T-helper 1 cell (primary cell): ENCODE measurements around the gene ATXN1.

Experiments used
- DNase-seq, 5 donors: peaks; one replicate each; pipeline ENCODE4 v3.0.0-alpha.2; 2012 to 2020

The ATXN1 gene

DNA sequence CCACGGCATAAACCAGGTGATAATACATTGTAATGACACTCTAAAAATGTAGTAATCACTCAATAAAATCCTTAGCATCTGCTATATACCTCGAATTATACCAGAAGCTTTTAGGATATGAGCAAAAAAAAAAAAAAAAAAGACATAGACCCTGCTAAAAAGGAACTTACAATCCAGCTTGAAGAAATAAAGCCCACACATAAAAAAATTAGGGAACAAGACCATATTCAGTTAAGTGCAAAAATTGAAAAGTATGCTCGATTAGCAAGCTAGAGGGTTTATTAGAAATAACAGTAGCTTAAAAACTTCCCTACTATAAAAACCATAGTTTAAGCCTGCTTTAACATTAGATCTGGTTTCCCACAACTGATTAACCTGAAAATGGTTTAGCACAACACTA is 387.2 kb downstream of the ATXN1 start:
- no peak for DNase-seq

DNA sequence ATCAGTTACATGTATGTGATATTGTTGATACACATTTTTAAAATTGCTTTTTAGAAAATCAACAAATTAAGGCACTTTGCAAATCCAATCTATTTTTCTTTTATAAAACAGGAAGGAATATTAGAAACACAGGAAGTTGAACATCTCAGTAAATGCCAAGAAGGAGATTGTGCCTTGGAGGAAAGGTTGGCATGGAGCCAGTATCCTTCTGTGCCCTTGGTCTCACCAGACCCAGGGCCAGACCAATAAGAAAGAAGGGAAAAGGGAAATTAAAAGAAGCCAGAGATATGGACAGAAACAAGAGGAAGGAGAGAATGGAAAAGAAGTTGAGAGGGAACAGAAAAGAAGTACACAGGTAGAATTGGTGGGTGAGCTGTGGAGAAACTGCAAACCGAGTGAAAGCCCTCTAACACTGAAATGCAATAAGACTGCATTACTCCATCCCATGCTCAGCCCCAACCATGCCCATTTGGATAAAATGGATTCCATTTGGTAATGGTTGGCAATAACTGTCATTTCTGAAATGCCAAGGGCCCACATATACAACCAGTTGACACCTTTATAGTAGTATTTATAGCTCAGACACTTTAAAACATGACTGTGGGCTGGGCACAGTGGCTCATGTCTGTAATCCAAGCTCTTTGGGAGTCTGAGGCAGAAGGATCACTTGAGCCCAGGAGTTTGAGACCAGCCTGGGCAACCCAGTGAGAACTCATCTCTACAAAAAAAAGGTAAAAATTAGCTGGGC is 389.1 kb downstream of the ATXN1 start:
- no peak for DNase-seq

DNA sequence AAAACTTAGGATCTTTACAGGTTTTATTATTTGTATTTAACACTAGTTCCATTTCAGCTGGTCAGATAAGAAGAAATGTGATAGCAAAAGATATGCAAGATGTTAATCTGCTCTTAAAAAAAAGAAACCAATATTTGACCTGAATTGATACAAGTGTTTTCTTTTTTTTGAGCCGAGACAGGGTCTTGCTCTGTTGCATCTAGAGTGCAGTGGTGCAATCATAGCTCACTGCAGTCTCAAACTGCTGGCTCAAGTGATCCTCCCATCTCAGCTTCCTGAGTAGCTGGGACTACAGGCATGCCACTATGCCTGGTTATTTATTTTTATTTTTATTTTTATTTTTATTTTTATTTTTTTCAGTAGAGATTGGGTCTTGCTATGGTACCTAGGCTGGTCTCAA is 389.9 kb downstream of the ATXN1 start:
- DNase-seq: no peak

DNA sequence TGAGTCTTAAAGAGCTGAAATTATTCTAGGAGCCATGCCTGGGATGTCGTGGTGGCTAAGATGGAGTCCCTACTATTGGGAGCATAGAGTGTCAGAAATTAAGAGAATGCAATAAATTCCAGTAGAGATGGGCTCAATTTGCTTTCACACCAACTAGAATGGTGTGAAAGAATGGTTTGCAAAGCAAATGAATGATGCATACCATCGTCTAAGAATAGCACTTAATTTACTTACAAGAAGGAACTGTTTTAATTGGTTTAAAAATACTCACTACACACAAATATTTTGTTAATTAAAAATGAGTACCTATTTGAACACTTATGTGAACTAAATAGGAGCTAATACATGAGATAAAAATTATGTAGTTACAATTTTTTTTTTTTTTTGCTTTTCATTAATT is 390.3 kb downstream of the ATXN1 start:
- DNase-seq: no peak

DNA sequence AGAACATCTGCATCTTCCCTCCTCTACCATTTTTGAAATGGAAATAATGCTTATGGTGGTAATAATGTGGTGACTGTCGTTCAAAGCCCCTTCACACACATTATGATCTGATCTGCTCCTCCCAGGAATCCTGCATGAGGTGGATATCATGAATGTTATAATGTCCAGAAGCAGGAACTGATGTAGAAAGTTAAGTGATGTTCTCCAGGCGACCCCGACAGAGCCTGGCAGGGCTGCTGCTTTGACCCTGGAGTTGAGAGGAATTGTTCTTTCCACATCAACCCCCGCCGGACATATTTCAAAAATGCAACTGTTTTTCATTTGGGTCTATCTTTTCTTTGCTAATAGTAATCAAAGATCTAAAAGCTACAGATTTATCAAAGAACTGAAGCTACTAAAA is 391.3 kb downstream of the ATXN1 start:
- DNase-seq: no peak

DNA sequence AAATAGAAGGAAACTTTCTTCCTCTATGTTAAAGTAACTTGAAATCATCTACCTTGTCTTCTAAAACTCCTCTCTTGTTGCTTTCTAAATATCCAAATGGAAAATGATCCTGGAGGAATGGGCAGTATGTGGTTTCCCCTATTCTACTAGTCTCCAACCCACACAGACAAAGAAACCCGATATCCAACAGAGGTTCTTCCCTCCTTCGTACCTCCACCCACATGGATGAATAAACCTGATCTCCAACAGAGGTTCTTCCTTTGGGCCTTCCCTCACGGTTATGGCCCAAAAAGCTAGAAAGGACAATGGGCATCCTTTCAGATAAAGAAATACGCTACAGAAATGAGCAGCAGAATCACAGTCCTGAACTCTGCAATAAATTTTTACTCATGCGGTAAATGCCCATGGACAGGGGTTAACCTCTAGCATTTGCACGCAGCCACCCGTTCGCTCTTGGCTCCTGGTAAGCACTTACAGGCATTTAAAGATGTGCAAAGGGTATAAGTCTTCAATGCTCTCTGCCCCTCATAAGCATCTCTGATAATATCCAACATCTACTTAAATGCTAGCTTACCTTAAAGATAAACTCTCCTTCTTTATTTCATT is 392.0 kb downstream of the ATXN1 start:
- DNase-seq: no peak

DNA sequence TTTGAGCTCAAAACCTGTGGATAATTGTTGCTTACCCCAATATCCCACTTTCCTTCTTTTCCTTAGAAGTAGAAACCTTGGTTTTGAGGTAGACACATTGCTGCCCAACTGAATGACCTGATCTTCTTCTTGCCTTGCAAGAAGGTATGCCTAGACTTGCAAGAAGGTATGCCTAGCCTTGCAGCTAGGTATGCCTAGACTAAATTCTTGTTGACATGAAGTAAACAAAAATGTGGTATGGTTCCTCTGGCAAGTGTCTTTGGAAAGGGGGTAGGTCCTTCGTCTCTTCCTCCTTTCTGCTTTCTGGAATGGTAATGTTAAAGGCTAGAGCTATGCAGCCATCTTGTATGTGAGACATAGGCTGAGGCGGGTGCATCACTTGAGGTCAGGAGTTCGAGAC is 393.7 kb downstream of the ATXN1 start:
- DNase-seq: no peak

DNA sequence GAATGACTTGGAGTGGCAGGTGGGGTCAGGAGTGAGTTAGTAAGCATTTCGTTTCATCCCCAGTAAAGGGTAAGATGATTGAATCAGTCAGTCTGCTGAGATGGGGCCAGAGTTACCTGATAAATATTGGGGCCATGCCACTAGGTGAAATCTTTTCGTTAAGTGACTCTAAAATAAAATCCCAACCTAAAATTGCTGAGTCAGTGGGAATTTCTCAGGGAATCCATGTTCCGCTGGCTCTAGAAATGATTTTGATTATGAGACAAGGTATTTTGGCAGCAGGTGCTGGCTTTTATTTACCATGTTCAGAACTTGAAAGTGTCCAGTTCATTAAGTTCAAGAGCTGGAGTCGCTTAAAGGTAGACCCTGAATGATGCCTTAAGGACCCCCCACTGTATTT is 397.5 kb downstream of the ATXN1 start:
- no peak for DNase-seq

DNA sequence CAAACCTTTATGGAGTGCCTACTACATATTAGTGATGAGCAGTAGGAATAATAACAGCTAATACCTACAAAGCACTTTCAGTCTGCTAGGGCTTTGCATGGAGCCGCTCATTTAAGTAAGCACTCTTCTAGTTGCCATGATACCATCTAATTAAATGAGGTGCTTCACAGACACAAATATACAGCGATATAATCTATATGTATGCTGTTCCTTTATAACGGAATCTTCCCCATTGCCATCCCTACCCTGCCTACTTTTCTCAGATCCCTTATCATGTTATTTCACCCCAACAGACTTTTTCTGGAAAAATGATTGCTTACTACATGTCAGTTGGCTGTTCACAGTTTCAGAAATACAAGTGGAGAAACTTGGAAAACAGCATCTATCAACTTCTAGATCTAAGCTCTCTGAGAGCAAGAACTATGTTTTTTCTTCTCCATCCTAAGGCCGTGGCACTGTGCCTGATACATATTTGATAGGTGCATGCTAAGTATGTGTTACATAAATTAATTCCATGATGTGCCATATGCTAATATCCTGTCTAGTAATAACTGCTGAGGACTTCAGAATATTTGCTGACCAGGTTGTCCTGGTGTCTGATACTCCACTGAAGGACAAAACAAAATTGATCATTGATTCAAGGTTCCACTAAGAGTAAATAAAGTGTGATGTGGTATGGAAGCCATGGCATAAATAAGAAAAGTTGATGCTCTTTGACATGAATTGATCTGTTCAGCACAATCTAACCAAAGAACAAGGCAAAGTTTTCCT is 398.3 kb downstream of the ATXN1 start:
- DNase-seq: no peak

DNA sequence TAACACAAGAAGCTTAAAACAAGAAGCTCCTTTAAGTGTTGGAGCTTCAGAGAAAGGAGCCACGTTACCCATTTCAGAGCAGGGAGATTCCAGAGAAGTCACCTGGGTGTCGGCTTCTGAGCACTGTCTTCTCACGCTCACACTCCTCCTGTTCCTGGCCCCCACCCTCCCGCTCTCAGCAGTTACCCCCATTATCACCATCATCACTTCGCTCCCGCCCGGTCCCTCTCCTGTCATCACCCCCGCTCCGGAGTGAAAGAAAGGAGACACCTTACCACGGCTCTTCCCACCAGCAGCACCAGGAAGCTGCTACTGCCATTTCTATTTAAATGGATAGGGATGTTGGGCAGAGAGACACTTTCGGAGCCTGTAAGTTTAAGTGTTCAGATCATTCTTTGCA is 399.0 kb downstream of the ATXN1 start:
- no peak for DNase-seq

DNA sequence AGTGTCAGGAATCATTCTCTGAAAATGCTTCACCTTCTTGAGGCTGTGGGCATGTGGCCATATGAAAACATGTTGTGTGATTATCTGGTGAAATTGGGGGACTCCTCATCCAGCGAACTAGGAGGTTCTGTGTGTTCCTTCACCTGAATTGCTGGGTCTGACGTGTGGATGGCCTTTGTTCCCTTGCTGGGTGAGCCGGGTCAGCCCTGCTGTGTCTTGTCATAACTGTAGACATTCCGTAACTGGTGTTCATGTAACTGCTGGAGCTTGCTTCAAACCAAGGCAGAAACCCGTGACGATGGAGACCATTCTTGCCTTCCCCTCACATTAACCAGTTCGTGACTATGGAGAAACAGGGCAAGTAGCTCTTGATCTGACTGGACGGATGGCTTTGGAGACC is 399.4 kb downstream of the ATXN1 start:
- no peak for DNase-seq

DNA sequence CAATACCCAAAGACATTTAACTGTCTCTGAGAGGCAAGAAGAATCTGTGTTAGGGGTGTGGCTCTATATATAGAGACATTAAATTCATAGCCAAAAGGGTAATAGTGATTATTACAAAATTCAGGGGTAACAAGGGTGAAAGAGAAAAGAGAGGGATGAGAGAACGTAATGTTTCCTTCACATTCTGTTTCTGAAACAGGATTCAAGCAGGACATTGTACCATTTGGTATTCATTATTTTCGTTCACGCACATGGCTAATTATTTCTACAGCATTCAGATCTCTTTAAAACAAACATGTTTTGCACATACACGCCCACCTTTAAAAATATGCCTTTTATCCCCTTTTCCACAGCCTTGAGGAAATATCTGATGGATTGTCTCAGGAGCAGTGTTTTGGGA is 400.1 kb downstream of the ATXN1 start:
- DNase-seq: no peak

DNA sequence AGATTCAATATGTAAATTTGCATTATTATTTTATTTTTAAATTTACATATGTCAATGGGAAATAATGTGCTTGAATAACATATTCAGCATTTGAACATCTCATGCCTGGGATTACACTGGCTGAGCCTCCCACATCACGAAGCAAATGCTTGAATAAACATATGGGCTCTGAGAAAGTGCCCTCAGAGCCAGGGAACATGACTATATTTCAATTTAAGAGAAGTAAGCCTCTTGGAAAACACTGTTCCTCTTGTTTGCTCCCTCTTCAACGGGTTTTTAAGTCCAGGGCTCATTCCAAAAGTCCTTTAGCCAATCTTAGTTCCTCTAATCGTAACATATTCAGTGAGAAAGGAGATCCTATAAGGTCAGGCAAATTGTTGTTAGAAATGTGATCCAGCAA is 400.9 kb downstream of the ATXN1 start:
- no peak for DNase-seq

DNA sequence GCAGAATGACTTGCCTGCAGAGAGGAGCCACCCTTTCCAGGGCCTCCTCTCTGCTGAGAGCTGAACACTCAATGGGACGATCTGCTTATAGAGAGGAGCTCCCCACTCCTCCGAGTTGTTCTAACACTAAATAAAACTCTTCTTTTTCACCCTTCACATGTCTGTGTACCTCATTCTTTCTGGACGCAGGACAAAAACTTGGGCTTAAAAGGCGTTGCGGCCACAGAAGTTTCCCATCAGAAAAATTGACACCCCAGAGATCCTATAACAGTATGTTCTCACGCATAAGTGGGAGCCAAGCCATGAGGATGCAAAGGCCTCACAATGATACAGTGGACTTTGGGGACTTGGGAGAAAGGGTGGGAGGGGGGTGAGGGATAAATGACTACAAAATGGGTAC is 401.7 kb downstream of the ATXN1 start:
- DNase-seq: no peak

DNA sequence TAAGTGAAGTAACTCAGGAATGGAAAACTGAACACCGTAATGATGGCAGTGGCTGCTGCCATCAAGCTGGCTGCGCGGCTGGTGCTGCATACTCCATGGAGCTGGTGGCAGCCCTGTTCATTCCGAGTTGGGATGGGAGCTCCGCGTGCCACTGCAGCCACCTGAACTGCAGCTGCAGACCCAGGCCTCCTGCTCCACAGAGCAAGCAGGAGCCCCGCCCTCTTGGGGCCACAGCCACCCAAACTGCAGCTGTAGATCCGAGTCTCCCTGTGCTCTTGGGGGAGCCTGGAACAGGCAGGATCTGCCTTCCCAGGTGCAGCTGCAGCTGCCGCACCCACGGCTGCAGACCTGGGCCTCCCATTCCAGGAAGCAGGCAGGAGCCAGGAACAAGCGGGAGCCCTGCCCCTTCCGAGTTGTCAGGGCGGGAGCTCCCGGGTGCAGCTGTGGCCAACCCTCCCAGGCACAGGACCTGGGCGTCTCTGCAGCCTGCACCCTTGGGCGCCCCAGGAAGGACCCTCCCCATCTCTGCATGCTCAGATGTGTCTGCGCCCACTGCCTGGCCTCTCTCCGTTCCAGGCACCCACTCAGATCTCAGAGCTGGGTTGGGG is 402.6 kb downstream of the ATXN1 start:
- no peak for DNase-seq

DNA sequence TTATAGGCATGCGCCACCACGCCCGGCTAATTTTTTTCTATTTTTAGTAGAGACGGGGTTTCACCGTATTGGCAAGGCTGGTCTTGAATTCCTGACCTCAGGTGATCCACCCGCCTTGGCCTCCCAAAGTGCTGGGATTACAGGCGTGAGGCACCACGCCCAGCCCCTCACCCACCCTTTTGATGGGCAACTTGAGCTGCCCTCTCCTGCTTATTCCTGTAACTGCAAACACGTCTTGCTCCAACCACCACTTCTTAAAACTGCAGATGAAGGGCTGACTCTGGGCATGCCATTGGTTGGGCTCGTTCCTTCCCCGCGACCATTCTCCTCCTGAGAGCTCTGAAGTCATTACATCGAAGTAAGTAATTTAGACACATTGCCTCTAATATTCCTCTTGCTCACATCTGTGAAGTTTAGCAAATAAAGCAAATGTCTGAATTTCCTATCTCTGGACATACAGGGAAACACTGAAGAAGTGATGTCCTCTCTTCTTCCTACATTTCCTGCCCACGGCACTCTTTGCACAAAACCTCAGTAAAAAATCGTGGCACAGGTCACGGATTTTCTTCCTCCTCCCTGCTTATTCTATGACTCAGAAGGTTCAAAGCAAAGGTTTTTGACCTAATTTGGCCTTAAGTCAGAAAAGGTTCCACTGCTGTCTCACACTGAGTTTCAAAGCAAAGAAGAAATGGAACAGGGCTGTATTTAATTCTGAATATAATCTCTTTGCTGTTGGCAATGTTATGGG is 405.4 kb downstream of the ATXN1 start:
- no peak for DNase-seq

DNA sequence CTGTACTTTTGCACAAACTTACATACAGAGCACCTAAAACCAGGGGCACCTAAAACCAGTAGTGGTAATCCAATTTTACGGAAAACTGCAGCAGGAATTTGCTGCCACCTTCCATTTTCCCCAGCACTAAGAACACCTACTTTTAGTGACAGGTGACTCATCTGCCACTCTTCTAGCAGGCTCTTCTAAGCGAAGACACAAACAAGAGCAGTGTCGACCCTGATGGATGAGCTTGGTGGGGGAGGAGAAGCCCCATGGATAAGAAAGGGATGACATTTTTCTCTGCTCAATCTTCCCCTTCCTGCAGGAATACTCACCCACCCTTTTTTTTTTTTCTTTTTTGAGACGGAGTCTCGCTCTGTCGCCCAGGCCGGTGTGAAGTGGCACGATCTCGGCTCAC is 406.0 kb downstream of the ATXN1 start:
- no peak for DNase-seq

DNA sequence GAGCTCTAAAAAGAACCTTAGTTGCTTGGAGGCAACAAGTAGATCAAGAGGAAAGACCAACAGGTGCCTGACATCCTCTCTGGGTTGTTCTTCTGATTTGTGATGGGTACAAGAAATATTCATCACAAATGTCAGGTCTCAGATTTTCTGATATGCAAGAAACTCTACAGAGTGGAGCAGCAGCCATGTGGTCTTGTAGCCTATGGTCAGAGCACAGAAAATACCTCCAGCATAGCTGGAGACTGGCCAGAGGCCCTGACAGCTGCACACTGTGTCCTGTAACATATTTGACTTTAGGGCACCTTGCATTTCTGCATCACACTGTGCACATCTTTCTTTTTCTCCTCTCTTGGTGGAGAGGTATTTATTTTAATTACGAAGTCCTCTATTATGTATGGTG is 406.6 kb downstream of the ATXN1 start:
- no peak for DNase-seq

DNA sequence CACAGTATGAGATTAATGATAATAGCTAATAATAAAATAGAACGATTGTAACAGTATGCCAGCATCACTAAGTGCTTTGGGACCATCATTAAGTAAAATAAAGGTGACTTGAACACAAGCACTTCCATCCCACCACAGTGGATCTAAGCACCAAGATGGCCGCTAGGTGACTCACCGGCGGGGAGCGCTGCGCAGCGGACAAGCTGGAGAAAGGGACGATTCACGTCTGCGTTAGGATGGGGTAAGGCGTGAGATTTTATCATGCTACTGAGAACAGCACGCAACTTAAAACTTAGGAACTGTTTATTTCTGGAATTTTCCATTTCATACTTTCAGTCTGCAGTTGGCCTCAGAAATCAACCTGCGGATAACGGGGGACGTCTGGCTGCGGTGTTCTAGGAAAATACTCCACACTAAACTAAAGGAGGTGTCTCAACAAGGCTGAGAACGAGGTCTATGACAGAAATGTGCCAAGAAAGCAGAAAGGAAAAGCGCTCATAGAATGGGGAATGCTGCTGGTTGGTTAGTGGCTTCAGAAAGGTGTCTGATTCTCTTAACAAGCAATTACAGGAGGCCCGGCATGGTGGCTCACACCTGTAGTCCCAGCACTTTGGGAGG is 408.3 kb downstream of the ATXN1 start:
- no peak for DNase-seq

DNA sequence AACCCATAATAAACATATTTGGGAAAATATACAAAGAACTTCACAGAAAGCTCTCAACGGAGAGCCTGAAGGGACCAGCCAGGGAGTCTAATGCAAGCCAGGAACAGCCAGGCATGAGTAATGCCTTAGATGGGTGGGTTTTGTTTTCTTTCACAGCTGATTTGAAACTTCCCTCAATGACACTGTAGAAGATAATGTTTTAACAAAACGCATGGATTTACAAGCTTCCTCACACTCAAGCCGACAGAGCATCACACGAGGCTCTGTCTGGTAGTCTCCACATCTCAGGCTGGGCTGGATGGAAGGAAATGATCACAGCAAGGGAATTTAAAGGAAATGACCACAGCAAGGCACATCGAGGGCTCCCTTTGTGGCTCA is 409.0 kb downstream of the ATXN1 start:
- no peak for DNase-seq

DNA sequence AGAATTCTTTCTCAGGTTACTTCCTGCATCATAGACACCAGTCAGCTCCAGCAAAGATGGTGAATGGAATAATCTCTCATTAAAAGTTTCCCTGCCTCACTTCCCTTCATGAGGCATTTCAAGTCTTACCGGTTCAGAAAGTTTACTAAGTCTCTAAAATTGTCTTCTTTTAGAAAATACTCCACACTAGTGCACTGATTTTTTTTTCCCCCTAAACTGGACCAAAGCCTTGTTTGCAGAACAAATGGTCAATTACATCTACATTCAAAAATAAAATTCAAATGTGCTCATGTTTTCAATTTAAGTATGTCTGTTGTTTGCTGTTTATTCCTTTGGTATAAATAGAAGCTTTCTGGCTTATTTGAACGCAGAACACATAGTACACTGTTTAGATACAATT is 411.7 kb downstream of the ATXN1 start:
- DNase-seq: no peak

DNA sequence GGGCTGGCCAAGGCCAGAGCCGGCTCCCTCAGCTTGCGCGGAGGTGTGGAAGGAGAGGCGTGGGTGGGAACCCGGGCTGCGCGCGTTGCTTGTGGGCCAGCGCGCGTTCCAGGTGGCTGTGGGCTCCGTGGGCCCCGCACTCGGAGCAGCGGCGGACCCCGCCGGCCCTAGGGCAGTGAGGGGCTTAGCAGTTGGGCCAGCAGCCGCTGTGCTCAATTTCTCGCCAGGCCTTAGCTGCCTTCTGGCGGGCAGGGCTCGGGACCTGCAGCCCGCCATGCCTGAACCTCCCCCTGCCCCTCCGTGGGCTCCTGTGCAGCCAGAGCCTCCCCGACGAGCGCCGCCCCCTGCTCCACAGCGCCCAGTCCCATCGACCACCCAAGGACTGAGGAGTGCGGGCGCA is 414.4 kb downstream of the ATXN1 start:
- no peak for DNase-seq
